Muscle layer of duodenum (tissue), 2 donors: Measurements from ENCODE around the gene MUS81.
A peak's percentile ranks its signal among the peaks of the same experiment; 100 is the strongest.
"Not testable (repeated sequence)": the region's sequence is repeated elsewhere in the genome, so short reads cannot be mapped to it uniquely, and the experiment has no call there.

ENCODE experiments used
- H3K27ac ChIP-seq: one replicate; pipeline ENCODE4 v1.7.0; 2013; ENCODE audit warnings: mild to moderate bottlenecking, low read length
- H3K27me3 ChIP-seq: one replicate; pipeline ENCODE4 v1.7.0; 2013; ENCODE audit warnings: low read depth, mild to moderate bottlenecking, control low read depth, low read length
- H3K36me3 ChIP-seq, 2 donors: one replicate each; pipeline ENCODE4 v1.7.0; 2013; ENCODE audit warnings: low read length in 2 of 2, control low read depth in 1 of 2, mild to moderate bottlenecking in 1 of 2; ENCODE audit not compliant: insufficient read depth in 2 of 2, control insufficient read depth in 1 of 2
- H3K4me1 ChIP-seq, 2 donors: one replicate each; pipeline ENCODE4 v1.7.0; 2013; ENCODE audit warnings: low read length in 2 of 2, mild to moderate bottlenecking in 2 of 2, control low read depth in 1 of 2, moderate library complexity in 1 of 2; ENCODE audit not compliant: insufficient read depth in 2 of 2, control insufficient read depth in 1 of 2
- H3K4me3 ChIP-seq, 2 donors: one replicate each; pipeline ENCODE4 v1.7.0; 2013; ENCODE audit warnings: low read length in 2 of 2, low read depth in 1 of 2, mild to moderate bottlenecking in 1 of 2
- H3K9me3 ChIP-seq, 2 donors: one replicate each; pipeline ENCODE4 v1.7.0; 2013; ENCODE audit warnings: low read length in 2 of 2, control low read depth in 1 of 2, mild to moderate bottlenecking in 1 of 2; ENCODE audit not compliant: control insufficient read depth in 1 of 2
- donor health status: healthy.

Gene MUS81

GRCh38 chr11:65891219-65892136 is 31.2 kb downstream of the MUS81 start:
- Histone ChIP-seq H3K27ac (peak overlapping the region; percentile 72), H3K36me3 (no peaks in the 10 kb centered on the region), H3K27me3 (no peaks in the 10 kb centered on the region), H3K4me3 (peak overlapping the region; percentile 59 to 82), H3K4me1 (peaks cover 17 to 54% of the 10 kb centered on the region in 2 donors), H3K9me3 (no peaks in the 10 kb centered on the region)

DNA sequence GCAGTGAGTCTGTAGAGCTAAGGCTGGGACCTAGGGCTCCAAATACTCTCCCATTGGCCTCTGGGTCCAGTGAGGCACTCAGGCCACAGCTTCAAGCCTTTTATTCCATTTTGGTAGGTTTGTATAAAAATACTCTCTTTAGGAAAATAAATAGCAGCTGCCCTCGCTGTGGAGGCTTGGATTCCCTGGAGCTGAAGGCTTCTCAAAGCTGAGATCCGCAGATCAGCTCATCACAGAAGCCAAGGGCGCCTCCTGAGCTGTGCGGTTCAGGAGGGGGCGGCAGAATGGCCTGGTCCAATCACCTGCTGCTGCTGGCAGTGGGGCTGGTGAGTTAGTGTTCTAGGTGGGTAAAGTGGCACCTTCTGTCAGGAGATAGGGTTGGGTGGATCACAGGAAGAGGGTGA is 31.9 kb downstream of the MUS81 start:
- H3K36me3 ChIP-seq, H3K9me3 ChIP-seq, H3K27me3 ChIP-seq: not testable (repeated sequence)
- Histone ChIP-seq H3K27ac (peak overlapping the region; percentile 72), H3K4me3 (peak overlapping the region; percentile 59 to 82), H3K4me1 (peaks cover 17 to 48% of the 10 kb centered on the region in 2 donors)

DNA sequence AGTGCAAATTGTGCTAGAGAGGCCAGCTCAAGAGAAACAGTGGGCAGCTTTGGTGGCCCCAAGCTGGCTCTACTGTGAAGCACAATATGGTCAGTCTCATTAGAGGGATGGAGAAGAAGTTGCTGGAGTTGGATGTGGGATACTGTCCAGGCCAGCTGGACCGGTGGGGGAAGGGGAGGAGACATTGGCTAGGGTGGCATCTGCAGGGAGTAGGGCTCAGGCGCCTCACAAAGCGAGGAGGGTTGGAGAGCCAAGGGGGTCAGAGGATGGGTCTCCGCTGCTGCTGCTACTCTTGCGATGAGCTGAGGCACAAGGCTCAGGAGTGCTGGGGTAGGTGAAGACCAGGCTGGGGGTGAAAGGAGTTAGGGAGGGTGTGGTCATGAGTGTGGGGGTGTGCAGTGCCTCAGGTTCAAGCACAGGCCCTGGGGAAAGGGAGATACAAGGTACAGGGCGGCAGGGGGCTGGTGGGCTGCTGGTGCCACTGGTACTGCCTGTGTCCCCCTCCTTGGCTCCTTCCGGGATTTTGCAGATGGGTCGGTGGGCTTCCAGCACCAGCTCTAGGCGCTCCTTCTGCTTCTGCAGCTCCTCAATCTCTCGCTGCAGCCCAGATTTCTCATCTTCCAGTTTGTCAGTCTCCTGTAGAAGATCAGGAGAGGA is 32.6 kb downstream of the MUS81 start:
- peaks cover 12 to 41% of the 10 kb centered on the region in 2 donors for H3K4me1 ChIP-seq
- no peaks in the 10 kb centered on the region for H3K27me3 ChIP-seq
- H3K27ac ChIP-seq = no peak overlapping the region
- H3K36me3 ChIP-seq = no peaks in the 10 kb centered on the region
- H3K4me3 ChIP-seq = peak overlapping the region in 1 of 2 donors; percentile 82
- H3K9me3 ChIP-seq = no peaks in the 10 kb centered on the region

GRCh38 chr11:65894034-65894591 is 33.9 kb downstream of the MUS81 start:
- no peaks in the 10 kb centered on the region for H3K9me3 ChIP-seq
- H3K4me3 ChIP-seq = peak overlapping the region; percentile 11 to 33
- H3K27me3 ChIP-seq = no peaks in the 10 kb centered on the region
- H3K4me1 ChIP-seq = peaks cover 11 to 45% of the 10 kb centered on the region in 2 donors
- H3K36me3 ChIP-seq = no peaks in the 10 kb centered on the region
- peak overlapping the region; percentile 56 for H3K27ac ChIP-seq

DNA sequence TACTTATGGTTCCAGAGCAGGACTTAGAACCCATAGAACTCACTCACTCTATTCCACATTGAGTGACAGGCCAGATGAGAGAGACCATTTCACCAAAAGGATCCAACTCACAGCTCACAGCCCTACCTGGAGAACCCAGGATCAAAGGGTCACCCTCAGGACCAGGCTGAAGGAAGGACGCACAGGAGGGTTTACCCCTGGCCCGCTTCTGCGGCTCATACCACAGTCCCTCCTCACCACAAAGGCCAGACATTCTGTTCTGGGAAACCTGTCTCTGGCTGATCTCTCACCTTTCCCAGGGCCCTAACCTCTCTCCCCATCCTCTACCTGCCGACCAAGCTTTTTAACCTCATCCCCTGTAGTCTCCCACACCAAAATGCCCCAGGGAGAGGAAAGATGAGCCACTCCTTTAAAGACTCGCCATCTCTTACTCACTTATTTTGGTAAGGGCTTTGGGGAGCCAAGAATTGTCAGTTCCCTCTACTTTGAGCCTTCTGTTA is 35.3 kb downstream of the MUS81 start:
- H3K27ac ChIP-seq = no peak overlapping the region
- no peaks in the 10 kb centered on the region for H3K9me3 ChIP-seq
- no peak overlapping the region for H3K4me3 ChIP-seq
- H3K36me3 ChIP-seq = no peaks in the 10 kb centered on the region
- H3K27me3 ChIP-seq = no peaks in the 10 kb centered on the region
- H3K4me1 ChIP-seq = peaks cover 4 to 46% of the 10 kb centered on the region in 2 donors

GRCh38 chr11:65896034-65896999 is 36.1 kb downstream of the MUS81 start:
- Histone ChIP-seq H3K36me3 (no peaks in the 10 kb centered on the region), H3K27me3 (no peaks in the 10 kb centered on the region), H3K4me1 (peaks cover 4 to 41% of the 10 kb centered on the region in 2 donors), H3K27ac (no peak overlapping the region), H3K4me3 (no peak overlapping the region), H3K9me3 (no peaks in the 10 kb centered on the region)

- H3K4me1 ChIP-seq = peaks cover 2 to 34% of the 10 kb centered on the region in 2 donors
Observed at GRCh38 chr11:65897020-65897471, 36.8 kb downstream of the MUS81 start.

DNA sequence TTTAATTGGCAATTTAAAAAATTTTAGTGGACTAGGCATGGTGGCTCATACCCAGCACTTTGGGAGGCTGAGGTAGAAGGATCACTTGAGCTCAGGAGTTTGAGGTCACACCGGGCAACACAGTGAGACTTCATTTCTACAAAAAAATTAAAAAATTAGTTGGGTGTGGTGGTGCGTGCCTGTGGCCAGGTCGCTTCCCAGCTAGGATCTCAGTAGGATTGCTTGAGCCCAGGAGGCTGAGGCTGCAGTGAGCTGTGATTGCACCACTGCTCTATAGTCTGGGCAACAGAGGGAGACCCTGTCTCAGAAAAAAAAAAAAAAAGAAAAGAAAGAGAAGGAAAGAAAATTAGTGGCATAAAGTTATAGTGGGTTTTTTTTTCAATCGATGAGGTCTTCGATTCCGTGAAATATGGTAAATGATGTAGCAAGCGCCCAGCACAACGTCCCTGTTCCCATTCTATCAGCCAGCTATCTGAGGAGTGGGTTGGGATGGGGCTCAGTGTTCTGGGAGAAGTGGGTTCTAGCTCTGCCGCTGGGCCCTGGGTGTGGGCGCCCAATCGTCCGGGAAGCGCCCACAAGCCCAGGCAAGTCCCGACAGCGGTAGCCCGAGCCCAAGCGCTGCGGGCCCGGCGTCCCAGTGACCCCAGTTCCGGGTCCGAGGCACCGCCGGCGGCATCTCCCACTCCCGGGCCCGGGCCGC is 38.6 kb downstream of the MUS81 start:
- Histone ChIP-seq H3K4me1 (peaks cover 0 to 18% of the 10 kb centered on the region in 2 donors), H3K4me3 (peak overlapping the region; percentile 65 to 66), H3K27me3 (no peaks in the 10 kb centered on the region), H3K27ac (no peak overlapping the region), H3K36me3 (no peaks in the 10 kb centered on the region), H3K9me3 (no peaks in the 10 kb centered on the region)

More at GRCh38 chr11:65897020-65897471, 36.8 kb downstream of the MUS81 start:
- Histone ChIP-seq H3K27ac (no peak overlapping the region), H3K36me3 (no peaks in the 10 kb centered on the region), H3K9me3 (no peaks in the 10 kb centered on the region), H3K27me3 (no peaks in the 10 kb centered on the region), H3K4me3 (no peak overlapping the region)

GRCh38 chr11:65899356-65900124 is 39.3 kb downstream of the MUS81 start:
- Histone ChIP-seq H3K9me3 (no peaks in the 10 kb centered on the region), H3K27ac (no peak overlapping the region)

More at GRCh38 chr11:65899356-65900124, 39.3 kb downstream of the MUS81 start:
- no peaks in the 10 kb centered on the region for H3K36me3 ChIP-seq
- peaks cover 0 to 13% of the 10 kb centered on the region in 2 donors for H3K4me1 ChIP-seq
- H3K4me3 ChIP-seq = peak overlapping the region; percentile 65 to 66
- no peaks in the 10 kb centered on the region for H3K27me3 ChIP-seq
